ENCODE data around the gene LRP8.

DNA sequence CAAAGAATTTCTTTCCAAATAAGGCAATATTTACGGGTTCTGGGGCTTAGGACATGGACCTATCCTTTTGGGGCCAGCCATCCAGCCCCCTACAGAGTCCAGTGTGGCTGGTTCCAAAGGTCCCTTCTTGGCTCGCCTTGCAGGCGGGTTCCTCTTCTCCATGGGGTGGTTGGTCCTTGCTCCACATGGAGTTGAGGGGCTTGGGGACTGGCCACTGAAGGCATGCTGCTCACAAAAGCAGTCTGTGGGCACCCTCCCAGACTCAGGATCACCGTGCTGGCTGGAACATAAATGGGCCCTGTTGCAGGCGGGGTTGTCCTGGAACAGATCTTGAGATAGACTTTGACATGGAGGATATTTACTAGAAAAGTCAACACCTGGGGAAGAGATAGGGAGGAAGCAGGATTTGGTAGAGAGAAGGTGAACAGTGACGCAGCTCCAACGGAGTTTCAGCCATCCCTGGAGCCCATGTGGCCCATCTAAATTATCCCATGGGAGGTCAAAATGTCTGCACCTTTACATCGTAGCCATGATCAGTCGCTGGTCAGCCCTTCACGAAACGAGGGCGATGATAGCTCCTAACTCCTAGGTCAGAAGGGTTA is 39.1 kb upstream of the LRP8 start:
- no peak for TF ChIP-seq POLR2A (IDR thresholded peaks at IDR 0.05; ENCODE audit: low read length)
- TF ChIP-seq GATA1 (IDR thresholded peaks at IDR 0.05; ENCODE audit: low read depth, low read length): no peak
